Measurements from ENCODE around the gene ABCB9. TPM values are rescaled to one million over a fixed set of nuclear protein-coding genes. Genes with fewer than 3 reads are reported as not detected.

The ABCB9 gene
- total and polyA plus RNA-seq, 2 of the 8 experiments (the other 6 are each of a cell fraction or from before 2014, with no cell fraction given) = 3.8 to 8.0 TPM

- FAIRE-seq = no peak
- CTCF ChIA-PET (ENCODE audit: partially characterized antibody) = interaction anchor here (0.9 to 1.5 kb wide), 3 partner anchors 13 to 250 kb away, joined by 3 read pairs; no protein-coding TSS in a partner anchor
- no peak for TF ChIP-seq ATF2 (IDR thresholded peaks at IDR 0.05; ENCODE audit: low read length)
- no peak for TF ChIP-seq CEBPB (IDR thresholded peaks at IDR 0.05; ENCODE audit: low read depth, low read length)
- no peak for TF ChIP-seq POLR2AphosphoS5 (IDR thresholded peaks at IDR 0.05; ENCODE audit: low read depth, low read length)
- TF ChIP-seq POU5F1 (IDR thresholded peaks at IDR 0.05; ENCODE audit: low read depth, low read length) = no peak
- no peak for TF ChIP-seq SP2 (IDR thresholded peaks at IDR 0.05; ENCODE audit: low read length)
- no peak for TF ChIP-seq HDAC6 (IDR thresholded peaks at IDR 0.05; ENCODE audit: low read depth, low read length)
- no peak for TF ChIP-seq CHD2 (IDR thresholded peaks at IDR 0.05; ENCODE audit: low read length)
- no peak for TF ChIP-seq BACH1 (IDR thresholded peaks at IDR 0.05; ENCODE audit: low read length)
- TF ChIP-seq, protein P1, sequence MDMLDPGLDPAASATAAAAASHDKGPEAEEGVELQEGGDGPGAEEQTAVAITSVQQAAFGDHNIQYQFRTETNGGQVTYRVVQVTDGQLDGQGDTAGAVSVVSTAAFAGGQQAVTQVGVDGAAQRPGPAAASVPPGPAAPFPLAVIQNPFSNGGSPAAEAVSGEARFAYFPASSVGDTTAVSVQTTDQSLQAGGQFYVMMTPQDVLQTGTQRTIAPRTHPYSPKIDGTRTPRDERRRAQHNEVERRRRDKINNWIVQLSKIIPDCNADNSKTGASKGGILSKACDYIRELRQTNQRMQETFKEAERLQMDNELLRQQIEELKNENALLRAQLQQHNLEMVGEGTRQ (IDR thresholded peaks at IDR 0.05; ENCODE audit: low read length) = no peak
- TF ChIP-seq SRF (IDR thresholded peaks at IDR 0.05; ENCODE audit: low read depth, low read length) = no peak
Measured at GRCh38 chr12:122987086-122987951, 21.1 kb upstream of the ABCB9 start.

More at GRCh38 chr12:122987086-122987951, 21.1 kb upstream of the ABCB9 start:
- Histone ChIP-seq H2BK5ac (ENCODE audit: low read depth, low read length) (no peak overlapping the region), H3K36me3 (ENCODE audit: control insufficient read depth in 2 of 4, insufficient read depth in 4 of 4, low read length in 3 of 4) (peaks cover 0 to 6% (median 1%) of the 10 kb centered on the region in 4 experiments; a peak in 2 of 8 replicates), H3K4me2 (ENCODE audit: insufficient read depth in 1 of 2, low read depth in 2 of 2, low read length in 2 of 2) (no peak overlapping the region), H3K9ac (replicated peaks in 1 of 4; ENCODE audit: extremely low read depth in 1 of 4, low read depth in 3 of 4, low read length in 3 of 4) (no peak overlapping the region), H2BK20ac (ENCODE audit: low read length) (no peak overlapping the region), H3K79me1 (ENCODE audit: low read depth, low read length) (no peaks in the 10 kb centered on the region), H3K27me3 (replicated peaks in 1 of 4; ENCODE audit: control insufficient read depth in 3 of 4, extremely low read depth in 1 of 4, insufficient read depth in 3 of 4, low read length in 3 of 4) (no peaks in the 10 kb centered on the region), H2BK12ac (ENCODE audit: low read depth, low read length) (no peak overlapping the region), H3K14ac (ENCODE audit: insufficient read length) (no peak overlapping the region), H3K4ac (replicated peaks; ENCODE audit: insufficient read length, low read depth, low read length) (no peak overlapping the region), H3K27ac (ENCODE audit: low read depth, low read length) (no peak overlapping the region), H3K18ac (ENCODE audit: extremely low read depth, low read length) (no peak overlapping the region), H4K91ac (replicated peaks; ENCODE audit: insufficient read length, low read length) (no peak overlapping the region), H2AFZ (ENCODE audit: low read length) (no peak overlapping the region), H3K79me2 (ENCODE audit: control insufficient read depth in 1 of 2, insufficient read depth in 2 of 2, low read length in 2 of 2) (no peaks in the 10 kb centered on the region), H3K56ac (replicated peaks; ENCODE audit: insufficient read length, low read depth, low read length) (no peak overlapping the region), H2AK5ac (ENCODE audit: low read depth, low read length) (no peak overlapping the region), H4K20me1 (replicated peaks in 1 of 2; ENCODE audit: control insufficient read depth in 1 of 2, insufficient read depth in 2 of 2, low read length in 2 of 2) (peaks cover 0 to 5% of the 10 kb centered on the region in 2 experiments), H4K5ac (ENCODE audit: insufficient read length, low read depth, low read length) (no peak overlapping the region), H2BK15ac (ENCODE audit: low read length) (no peak overlapping the region), H2BK120ac (replicated peaks; ENCODE audit: low read depth, low read length) (no peak overlapping the region), H4K8ac (ENCODE audit: extremely low read depth, insufficient read depth, low read length) (peak overlapping the region; percentile 22), H3K9me3 (ENCODE audit: insufficient read depth in 2 of 2, low read depth in 1 of 2, low read length in 1 of 2) (no peaks in the 10 kb centered on the region), H3K4me1 (replicated peaks in 1 of 4; ENCODE audit: control insufficient read depth in 3 of 4, insufficient read depth in 4 of 4, low read length in 3 of 4) (no peaks in the 10 kb centered on the region; a peak in 5 of 7 replicates), H3K23ac (ENCODE audit: insufficient read length) (no peak overlapping the region), H3K23me2 (ENCODE audit: low read depth, low read length) (0 out of 2 replicates have a peak, but pooled peaks cover 2% of the 10 kb centered on the region), H3K4me3 (ENCODE audit: extremely low read depth in 1 of 4, insufficient read depth in 2 of 4, low read depth in 3 of 4, low read length in 4 of 4) (no peak overlapping the region)
- POLR2A ChIA-PET (ENCODE audit: partially characterized antibody) = interaction anchor here (1.2 to 1.4 kb wide), 2 partner anchors 9 to 11 kb away, joined by 3 to 4 read pairs; no protein-coding TSS in a partner anchor
- WGBS, 2 experiments (ENCODE audit: extremely low coverage in 1 of 2, insufficient coverage in 1 of 2, insufficient read length in 1 of 2, insufficient replicate concordance in 2 of 2, low coverage in 1 of 2, low lambda C conversion rate in 2 of 2, missing lambda C conversion rate in 1 of 2) = 93% methylated on average over 36 of the region's 39 CpGs; no CpG with 5 or more reads in 1 of the 2 experiments
- DNase-seq (ENCODE audit: low read depth in 1 of 2, low spot score in 2 of 2) = no peak

Measured in H1 (cell line).